Astrocyte of the spinal cord (primary cell): ENCODE measurements around the gene RAP1GAP2.

Source experiments
- DNase-seq: peaks from one replicate; pipeline ENCODE4 v3.0.0; 2011; ENCODE audit warnings: low read depth, low spot score
- H3K4me3 ChIP-seq: 2 replicates; pipeline ENCODE4 v1.5.1; 2011; ENCODE audit warnings: low read depth, mild to moderate bottlenecking, low read length, moderate library complexity
- in situ Hi-C: cut with HindIII; loops from 2 replicates; pipeline ENCODE4 v1.10.0; 2017; ENCODE audit warnings: low sequenced_read_pairs
- TF ChIP-seq, protein P1 (sequence below): IDR thresholded peaks from 2 replicates; pipeline ENCODE4 v1.5.1; 2012; ENCODE audit warnings: low read depth, mild to moderate bottlenecking, low read length, inconsistent platforms

Gene RAP1GAP2

DNA sequence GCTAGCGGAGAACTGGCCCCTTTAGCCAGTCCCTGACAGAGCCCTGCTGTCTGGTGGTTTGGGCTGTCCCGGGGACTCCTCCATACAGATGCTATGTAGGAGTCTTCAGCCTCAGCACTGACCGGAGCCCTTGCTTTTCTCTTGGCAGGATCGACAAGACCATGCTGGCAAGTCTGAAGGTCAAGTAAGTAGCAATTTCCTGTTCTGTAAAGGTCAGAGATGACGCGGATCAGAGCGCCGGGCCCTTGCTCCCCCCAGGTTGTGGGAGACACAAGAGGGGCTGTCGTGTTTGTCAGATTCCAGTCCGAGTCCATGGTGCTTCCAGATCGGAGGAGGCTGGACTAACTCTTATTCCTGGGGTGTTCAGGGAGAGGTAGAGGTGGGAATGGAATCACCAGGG, 4.1 kb downstream of the RAP1GAP2 start:
- no peak for DNase-seq
- TF ChIP-seq, protein P1, sequence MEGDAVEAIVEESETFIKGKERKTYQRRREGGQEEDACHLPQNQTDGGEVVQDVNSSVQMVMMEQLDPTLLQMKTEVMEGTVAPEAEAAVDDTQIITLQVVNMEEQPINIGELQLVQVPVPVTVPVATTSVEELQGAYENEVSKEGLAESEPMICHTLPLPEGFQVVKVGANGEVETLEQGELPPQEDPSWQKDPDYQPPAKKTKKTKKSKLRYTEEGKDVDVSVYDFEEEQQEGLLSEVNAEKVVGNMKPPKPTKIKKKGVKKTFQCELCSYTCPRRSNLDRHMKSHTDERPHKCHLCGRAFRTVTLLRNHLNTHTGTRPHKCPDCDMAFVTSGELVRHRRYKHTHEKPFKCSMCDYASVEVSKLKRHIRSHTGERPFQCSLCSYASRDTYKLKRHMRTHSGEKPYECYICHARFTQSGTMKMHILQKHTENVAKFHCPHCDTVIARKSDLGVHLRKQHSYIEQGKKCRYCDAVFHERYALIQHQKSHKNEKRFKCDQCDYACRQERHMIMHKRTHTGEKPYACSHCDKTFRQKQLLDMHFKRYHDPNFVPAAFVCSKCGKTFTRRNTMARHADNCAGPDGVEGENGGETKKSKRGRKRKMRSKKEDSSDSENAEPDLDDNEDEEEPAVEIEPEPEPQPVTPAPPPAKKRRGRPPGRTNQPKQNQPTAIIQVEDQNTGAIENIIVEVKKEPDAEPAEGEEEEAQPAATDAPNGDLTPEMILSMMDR = no peak
- in situ Hi-C loops = no loop called here
- H3K4me3 ChIP-seq = no peak overlapping the region

DNA sequence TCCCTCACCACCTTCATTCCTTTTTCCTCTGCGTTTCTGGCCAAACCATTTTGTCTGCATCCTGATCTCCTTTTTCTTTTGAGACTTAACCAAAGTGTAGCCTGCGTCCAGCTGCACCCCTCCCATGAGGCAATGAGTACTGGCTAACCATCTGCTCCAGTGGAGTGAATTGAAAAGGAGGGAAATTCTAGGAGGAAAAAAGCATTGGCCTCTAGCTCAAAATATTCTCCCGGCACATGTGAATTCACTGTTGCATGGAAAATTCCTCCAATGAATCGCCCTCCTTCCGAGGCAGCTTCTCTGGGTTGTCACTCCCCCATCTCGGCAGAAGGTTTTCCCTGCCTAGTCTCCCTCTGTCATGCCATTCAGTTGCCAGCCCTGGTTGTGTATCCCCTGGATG, 5.6 kb downstream of the RAP1GAP2 start:
- TF ChIP-seq, protein P1 = no peak
- H3K4me3 ChIP-seq = no peak overlapping the region
- in situ Hi-C loops = no loop called here
- DNase-seq = no peak

DNA sequence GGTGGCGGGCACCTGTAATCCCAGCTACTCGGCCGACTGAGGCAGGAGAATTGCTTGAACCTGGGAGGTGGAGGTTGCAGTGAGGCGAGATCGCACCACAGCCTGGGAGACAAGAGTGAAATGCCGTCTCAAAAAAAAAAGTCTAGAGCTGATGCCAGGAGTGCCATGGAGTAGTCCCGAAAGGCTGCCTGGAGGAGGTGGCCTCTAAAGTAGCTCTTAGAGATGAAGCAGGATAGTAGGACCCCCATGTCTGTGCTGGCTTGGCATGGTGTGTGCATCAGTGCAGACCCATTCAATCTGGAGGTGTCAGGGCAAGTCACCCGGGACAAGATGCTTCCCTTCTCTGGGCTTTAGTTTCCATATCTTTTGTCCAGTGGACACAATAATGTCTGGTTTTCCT, 6.3 kb downstream of the RAP1GAP2 start:
- in situ Hi-C loops = no loop called here
- no peak overlapping the region for H3K4me3 ChIP-seq
- DNase-seq = no peak
- TF ChIP-seq, protein P1 = no peak

DNA sequence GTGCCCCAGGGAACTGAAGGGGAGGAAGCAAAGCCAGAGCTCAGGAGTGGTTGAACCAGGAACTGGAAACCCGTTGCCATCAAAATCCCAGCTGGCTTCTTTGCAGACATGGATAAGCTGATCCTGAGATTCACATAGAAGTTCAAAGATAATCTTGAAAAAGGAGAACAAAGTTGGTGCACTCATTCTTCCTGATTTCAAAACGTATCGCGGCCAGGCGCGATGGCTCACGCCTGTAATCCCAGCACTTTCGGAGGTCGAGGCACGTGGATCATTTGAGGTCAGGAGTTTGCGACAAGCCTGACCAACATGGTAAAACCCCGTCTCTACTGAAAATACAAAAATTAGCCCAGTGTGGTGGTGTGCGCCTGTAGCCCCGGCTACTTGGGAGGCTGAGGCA, 7.1 kb downstream of the RAP1GAP2 start:
- TF ChIP-seq, protein P1 = no peak
- DNase-seq = no peak
- in situ Hi-C loops = no loop called here
- no peak overlapping the region for H3K4me3 ChIP-seq

DNA sequence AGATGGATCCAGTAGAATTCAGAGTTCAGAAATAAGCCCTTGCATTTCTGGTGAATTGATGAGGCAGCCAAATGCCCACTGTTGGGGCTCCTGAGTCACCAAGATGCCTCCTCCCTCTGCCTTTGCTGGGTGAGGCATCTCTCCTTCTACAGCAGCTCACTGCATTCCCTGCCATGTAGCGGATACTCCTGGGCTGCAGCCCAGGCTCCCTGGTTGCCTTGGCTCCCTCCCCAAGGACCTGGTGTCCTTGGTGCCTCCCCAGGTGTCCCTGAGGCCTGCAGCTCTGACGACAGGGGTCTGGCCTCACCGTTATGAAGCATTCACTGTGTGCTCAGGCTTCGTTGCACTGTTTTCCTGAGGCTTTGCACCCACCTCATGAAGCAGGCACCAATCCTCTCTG, 7.7 kb downstream of the RAP1GAP2 start:
- no peak for DNase-seq
- TF ChIP-seq, protein P1 = no peak
- in situ Hi-C loops = no loop called here
- H3K4me3 ChIP-seq = no peak overlapping the region

DNA sequence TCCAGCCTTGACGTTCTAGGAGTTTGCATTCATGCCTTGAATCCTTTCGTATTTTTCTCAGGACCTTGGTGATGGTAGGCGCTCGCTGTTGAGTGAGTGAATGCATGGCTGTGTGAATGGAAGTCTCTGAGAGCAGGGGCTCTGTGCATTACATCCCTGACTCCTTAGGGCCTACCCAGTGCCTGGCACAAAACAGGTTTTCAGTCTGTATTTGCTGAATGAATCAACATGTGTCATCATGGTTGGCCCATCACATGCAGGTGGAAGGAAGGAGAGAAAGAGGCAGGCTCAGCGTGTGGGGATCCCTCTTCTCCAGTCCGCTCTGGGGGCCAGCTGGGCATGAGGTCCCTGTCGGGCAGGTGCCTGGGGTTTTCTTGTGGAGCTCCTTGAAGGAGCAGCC, 8.7 kb downstream of the RAP1GAP2 start:
- TF ChIP-seq, protein P1 = no peak
- in situ Hi-C loops = no loop called here
- H3K4me3 ChIP-seq = no peak overlapping the region
- DNase-seq = no peak

DNA sequence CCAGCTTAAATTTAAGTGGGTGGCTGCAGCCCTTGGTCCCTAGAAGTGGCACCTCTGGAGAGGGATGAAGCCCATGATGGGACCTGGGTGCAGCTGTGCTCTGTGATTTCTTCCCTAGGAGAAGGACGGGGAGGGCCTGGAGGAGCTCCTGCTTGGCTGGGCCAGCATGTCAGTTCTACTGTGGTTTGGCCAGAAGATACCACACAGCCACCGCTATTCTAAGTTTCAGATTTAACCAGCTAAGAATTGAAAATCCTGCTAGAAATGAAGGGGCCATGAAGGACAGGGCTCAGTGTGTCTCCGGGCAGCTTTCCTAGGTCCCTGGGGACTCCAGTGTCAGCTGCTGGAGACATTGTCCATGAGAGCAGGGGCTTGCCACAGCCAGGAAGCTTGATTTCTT, 9.7 kb downstream of the RAP1GAP2 start:
- H3K4me3 ChIP-seq = no peak overlapping the region
- in situ Hi-C loops = no loop called here
- DNase-seq = no peak
- TF ChIP-seq, protein P1 = no peak
